HG02588 (cell line): Measurements from ENCODE around the gene PLD5.
"Not testable (repeated sequence)": the region's sequence is repeated elsewhere in the genome, so short reads cannot be mapped to it uniquely, and the experiment has no call there.

Experiments used
- ATAC-seq: cut with Tn5 transposase; IDR thresholded peaks from one replicate; pipeline ENCODE4 v1.9.1; 2021; ENCODE audit warnings: mild to moderate bottlenecking, moderate library complexity; ENCODE audit not compliant: unreplicated experiment

The PLD5 gene

DNA sequence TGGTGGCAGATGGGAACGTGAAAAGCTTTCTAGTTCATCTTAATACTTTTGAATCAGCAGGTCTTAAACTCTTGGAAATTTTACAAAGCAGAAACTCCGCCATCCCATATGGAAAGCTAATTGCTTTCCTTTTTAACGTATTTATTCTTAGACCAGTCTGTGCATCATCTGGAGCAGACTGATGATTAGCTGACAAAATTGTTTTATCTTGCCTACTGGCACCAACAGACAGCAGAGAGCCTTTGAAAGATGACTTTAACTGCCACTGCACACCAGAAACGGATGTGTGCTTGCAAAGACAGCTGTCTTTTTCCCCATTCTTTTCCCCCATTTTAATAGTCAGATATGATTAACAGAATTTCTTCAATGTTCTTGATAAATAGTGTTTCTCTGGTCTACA, 97.0 kb downstream of the PLD5 start:
- no peak for ATAC-seq

DNA sequence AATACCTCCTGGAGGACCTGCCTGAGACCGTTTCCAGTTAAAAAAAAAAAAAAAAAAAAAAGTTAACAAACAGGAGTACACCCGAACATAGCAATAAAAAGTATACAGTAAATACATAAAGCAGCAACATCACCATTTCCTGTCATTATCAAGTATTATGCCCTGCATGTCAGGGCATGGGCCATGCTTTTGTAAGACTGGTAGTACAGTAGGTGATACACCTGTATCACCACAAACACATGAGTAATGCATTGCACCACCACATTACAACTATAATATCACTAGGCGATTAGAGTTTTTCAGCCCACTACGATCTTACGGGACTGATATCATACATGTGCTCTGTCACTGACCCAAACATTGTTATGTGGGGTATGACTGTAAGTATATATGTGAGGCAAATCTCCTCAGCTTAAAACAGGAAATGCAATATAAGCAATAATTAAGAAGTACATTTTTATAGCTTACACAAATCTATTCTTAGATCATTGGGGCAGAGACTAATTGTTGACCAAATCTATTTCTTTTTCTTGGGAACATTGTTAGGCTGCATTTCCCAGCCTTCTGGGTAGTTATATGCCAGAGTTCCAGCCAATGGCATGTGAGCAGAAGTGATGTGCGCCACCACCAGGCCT, 98.1 kb downstream of the PLD5 start:
- ATAC-seq: no peak

DNA sequence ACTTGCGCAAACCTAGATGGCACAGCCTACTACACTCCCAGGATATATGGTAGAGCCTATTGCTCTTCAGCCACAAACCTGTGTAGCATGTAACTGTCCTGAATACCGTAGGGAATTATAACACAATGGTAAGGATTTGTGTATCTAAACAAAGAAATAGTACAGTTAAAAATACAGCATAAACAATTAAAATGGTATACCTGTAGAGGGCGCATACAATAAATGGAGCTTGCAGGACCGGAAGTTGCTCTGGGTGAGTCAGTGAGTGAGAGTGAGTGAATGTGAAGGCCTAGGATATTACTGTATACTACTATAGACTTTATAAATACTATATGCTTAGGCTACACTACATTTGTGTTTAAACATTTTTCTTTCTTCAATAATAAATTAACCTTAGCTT, 99.3 kb downstream of the PLD5 start:
- no peak for ATAC-seq

DNA sequence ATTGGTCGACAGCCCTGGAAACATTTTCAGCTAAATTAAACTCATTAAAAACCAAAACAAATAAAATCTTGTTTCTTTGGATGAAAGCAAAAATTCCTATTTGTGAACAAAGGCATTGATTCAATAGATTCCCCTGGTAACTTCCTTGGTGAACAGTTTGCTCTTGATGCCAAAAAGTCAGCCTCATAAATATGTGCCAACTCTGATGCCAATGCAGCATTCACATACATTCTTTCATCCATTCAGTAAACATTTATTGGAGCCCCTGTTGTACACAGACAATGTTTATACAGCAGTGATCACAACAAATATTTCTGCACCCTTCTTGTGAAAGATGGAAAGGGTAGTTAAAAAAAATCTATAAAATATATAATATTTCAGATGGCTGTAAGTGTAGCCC, 107.8 kb downstream of the PLD5 start:
- ATAC-seq: no peak

DNA sequence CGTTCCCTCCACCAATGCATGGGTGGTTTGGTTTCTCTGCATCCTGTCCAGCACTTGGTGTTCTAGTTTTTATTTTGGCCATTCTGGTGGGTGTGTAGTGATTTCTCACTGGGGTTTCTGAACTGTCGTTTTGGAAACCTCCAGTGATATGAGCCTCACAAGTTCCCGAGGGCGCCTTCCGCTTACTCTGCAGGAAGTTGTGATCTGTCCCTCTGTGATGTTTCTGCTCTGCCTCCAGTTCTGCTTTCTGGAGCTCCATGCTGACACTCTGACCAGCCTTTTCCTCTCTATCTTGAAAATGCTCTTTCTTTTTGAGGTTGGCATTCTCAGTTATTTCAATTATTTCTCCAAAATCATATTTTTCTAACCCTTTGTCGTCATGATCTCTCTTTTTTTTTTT, 111.6 kb downstream of the PLD5 start:
- ATAC-seq: no peak

DNA sequence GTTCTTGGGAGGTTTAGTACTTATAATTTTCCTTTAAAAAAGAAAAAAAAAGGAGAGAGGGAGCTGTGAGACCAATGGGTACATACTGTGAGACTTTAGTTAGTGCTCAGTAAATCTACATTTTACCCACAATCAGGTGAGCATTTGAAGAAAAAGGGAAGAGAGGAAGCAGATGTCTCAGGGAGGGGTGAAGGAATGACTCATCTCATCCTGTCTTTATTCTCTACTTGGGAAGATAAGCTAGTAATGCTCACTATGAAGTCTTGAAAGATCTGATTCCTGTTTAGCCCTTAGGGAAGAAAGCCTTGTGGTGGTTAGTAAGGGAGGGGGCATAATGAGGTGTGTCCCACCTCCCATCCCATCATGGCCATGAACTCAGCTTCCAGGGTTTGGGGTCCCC, 112.6 kb downstream of the PLD5 start:
- no peak for ATAC-seq

DNA sequence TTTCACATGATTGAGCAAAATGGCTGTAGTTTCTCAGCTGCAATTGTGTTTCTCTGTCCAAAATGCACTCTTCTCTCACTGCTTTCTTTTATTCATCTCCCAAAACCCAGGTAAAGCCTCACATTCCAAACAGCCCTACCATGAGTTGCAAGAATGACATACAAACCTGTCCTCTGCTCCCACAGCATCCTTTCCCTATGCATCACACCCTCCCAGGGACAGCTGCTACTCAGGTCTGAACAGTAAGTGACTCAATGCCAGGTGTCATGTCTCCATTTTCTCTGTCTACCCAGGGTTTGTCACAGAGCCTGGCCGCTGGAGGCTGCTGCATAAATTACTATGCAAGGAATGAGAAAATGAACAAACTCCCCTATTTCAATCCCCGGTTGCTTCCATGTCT, 118.5 kb downstream of the PLD5 start:
- ATAC-seq: no peak

DNA sequence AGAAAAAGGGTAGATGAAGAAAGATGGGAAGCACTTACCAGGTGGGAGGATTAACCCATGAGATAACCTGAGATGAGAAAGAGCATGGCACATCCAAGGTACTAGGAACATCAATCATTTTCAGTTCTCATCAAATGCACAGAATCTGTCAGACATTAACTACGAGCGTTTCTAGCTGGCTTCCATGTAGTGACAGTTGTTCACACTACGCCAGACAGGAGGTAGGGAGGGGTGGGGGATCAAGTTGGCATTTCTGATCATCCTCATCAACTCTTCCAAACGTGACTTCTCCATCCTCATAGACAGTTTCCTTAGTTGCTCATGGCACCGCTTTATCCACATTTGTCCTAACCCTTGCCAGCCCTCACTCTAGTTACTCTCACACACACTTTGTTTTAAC, 120.2 kb downstream of the PLD5 start:
- ATAC-seq: no peak

DNA sequence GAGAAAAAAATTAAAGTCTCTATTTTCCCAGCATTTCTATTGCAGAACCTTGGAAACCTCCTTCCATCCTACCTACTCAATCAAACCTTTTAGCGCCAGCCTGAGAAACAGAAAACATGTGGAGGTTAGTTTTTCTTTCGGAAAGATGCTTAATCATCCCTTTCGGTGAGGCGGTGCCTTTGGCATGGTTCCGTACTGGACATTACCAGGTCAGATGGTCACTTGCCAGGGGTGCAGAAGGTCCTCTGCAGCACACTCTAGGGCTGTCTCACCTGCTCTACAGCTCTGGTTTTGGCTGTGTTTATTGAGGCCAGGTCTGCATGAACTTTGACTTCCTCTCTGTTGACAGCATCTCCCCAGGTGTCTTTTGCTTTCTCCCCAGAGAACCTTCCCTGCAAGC, 121.5 kb downstream of the PLD5 start:
- ATAC-seq: no peak

DNA sequence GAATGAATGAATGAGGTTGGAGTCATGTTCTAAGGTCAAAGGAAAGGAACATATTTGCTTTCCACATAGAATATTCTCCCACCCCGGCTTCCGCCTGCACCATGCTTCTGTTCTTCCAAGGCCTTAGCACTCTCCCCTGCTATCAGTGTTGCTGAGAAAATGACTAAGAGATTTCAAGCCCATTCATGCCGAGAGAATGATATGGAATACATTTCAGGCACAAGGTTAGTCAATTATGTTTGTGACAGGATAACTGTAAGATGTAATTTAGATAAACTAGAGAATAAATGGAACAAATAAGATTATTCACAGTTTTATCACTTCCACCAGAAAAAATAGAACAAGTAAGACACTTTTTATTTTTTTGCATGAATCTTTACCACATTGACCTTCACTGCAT, 122.6 kb downstream of the PLD5 start:
- ATAC-seq: no peak

DNA sequence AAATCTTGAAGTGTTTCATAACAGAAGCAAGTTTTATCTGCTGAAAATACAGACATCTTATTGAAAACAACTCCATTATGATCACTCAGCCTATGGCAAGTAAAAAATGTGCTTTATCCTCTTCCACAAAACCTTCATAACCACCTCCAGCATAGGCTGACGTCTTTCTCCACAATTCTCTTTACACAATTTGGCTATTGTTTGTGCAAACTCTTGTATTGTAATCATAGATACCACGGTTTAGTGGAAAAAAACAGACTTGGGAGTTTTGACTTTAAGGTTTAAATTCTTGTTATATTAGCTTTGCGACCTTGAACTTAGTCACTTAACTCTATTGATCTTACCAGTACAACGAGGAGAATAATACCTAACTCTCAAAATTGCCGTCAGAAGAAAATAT, 126.1 kb downstream of the PLD5 start:
- no peak for ATAC-seq

DNA sequence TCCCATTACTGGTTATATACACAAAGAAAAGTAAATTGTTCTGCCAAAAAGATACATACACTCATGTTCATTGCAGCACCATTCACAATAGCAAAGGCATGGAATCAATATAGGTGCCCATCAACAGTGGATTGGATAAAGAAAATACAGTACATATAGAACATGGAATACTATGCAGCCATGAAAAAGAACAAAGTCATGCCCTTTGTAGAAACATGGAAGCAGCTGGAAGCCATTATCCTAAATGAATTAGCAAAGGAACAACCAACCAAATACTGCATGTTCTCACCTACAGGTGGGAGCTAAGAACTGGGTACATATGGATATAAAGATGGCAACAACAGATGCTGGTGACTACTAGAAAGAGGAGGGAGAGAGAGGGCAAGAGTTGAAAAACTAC, 132.6 kb downstream of the PLD5 start:
- no peak for ATAC-seq

DNA sequence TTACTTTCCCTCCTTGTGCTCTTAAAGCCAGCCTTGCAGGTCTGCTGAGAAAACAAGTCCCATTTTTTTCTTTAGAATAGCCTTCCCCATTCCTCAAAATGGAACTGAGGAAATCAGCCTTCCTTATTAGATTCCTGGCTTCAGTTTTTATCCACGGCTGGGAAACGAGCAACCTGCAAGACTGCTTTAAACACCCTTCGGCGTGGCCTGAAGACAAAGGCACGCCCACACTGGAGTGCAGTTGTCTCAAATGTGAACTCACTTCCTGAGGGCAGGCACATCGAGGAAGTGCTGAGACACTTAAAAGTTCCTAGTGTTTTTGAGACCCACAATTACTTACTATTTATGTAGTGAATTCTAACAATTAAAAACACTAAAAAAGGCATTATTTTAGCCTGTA, 148.4 kb downstream of the PLD5 start:
- not testable (repeated sequence) for ATAC-seq

DNA sequence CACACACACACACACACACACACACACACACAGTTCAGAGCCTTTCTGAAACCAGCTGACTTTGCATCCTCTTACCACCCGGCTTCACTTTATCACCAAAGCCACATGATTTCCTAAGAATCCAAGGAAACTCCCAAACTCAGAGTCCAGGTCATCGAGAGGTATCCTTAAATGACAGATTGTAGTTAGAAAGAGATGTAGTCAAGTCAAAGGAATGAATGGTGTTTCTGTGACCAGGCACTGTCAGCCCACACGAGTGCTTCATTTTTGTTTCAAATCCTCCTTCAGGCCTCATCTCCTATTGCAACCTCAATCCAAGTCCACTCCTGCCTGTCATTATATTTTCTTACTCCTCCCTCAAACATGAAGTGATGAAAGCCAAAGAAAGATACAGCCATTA, 174.1 kb downstream of the PLD5 start:
- ATAC-seq: not testable (repeated sequence)

DNA sequence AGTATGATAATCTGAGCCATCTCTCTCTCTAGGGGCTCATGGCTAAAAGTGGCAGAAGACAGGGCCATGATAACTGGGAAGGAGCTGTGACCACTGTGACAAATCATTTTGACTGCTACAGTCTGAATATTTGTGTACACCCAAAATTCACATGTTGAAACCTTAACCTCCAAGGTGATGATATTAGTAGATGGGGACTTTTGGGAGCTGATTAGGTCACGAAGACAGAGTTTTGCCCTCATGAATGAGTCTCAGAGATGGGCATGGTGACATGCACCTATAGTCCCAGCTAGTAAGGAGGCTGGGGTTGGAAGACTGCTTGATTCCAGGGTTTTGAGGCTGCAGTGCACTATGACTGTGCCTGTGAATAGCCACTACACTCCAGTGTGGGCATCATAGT, 174.9 kb downstream of the PLD5 start:
- ATAC-seq: no peak

DNA sequence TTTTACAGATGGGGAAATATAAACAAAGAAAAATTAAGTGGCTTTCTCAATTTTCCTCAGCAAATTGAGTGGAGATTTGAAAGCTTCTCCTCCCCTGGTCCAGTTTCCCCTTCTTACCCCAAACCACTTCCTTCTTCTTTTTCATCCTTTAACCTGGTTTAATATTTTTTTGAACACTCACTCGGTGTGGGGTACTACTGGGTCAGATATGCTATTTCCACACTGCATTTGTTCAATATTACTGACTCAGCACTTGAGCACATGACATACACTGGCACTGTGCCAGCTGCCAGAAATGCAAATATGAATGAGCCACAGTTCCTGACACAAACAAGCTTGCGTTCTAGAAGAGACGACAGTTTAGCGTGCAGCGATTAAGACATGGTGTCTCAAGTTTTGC, 193.6 kb downstream of the PLD5 start:
- ATAC-seq: peak; percentile 67

DNA sequence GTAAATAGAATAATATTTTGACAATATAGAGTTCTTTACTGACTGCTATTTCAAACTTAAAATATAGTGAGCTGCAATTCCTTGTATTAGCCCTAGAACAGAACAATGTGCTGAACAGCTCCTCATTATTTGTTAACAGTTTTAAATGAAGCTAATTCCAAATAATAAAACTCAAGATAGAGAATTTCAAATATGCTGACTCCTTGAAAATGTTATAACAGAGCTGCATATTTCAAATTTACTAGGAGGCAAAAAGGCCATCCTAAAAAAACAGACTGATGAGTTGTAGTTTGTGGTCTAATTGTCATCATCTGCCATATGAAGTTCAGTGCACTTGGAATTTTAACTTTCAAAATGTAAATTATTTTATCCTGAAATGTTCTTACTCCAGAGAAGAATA, 197.1 kb downstream of the PLD5 start:
- not testable (repeated sequence) for ATAC-seq

DNA sequence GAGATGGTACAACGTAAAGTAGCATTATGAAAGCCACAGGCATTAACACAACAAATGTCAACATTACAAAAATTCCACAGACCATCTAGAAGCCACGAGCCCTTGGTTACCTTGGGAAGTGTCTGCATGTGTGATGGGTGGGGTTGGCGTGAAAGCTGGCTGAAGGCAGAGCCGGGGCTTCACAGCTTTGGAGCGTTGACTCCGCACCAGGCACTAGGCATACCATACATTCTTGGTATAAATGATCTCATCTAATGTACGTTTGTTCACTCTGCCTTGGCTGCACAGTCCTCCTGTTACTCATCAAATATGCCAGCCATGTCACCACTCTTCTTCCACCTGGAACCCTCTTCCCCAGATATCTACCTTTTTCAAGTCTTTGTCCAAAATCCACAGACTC, 202.5 kb downstream of the PLD5 start:
- ATAC-seq: not testable (repeated sequence)

DNA sequence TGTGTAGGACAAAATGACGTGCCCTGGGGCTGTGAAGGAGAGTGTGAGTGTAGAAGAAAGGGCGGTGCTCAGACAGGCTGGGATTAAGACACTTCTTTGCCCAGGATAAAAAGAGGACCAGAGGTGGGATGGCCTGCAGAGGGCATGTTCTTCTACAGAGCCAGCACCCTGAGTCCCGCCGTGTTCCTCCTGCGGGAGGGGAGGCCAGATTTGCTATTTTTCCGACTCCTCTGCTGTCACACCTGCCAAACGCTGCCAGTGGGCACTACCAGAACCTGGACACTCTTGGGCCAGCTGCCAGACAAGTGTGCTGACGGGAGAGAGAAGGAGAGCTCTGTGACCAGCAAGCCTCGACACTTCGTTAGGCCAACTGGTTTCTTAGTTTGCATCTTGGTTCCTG, 206.4 kb downstream of the PLD5 start:
- no peak for ATAC-seq

DNA sequence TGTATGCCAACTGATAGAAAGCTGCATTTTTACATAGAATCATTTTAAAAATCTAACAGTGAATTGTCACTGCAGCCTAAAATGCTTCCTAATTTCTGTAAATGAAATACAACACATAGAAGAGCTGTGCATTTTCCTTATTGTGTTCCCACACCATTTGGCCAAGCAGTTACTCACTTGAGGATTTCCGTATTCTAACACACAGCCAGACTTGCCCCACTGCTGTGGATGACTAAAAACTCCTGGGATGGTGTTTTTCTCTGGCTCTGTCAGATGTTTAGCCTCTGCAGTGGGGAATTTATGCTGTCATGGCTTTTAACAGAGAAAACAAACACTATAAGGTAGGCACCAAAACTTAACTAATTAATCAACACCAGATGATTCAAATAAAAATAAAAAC, 209.6 kb downstream of the PLD5 start:
- ATAC-seq: not testable (repeated sequence)

DNA sequence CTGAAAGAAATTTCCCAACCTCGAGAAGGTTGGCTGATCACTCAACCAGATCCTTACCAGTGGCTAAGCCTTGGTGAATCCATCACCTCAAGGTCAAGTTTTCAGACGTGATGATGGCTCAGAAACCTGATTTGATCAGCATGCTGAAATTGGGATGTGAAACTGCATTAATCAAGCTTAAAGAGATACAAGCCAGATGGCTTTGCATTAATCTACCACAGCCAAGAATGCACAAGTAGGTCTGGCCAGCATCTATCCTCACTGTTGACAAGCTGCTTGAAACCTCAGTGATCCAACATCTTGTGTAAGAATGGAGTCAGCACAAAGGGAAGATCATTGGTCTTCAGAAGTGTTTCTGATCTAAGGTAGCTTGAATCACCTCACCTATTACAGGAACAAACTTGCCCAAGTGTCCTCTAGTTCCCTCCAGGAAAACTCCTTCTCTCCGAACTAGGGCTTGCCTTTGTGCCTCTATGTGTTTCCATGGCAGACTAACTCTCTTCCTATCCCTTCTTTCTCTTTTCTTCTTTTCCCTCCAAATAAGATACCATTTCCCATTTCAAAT, 210.3 kb downstream of the PLD5 start:
- not testable (repeated sequence) for ATAC-seq

DNA sequence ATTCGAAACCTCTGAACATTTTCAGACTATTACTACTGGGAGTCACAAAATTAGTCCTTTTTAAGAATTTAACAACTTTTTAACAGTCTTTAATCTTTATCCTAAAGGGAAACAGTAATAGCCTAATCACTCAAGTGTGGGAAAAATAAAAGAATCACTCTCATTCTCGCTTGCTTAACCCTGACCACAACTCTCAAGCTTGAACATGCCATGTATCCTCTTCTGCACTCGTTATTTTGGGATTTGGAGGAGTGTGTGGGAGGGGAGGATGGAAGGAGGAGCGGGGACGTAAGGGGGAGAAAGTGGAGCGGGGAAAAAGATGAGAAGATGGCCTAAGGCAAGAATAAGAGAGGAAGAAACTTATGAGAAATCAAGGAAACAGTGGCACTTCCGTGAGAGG, 215.8 kb downstream of the PLD5 start:
- ATAC-seq: not testable (repeated sequence)

DNA sequence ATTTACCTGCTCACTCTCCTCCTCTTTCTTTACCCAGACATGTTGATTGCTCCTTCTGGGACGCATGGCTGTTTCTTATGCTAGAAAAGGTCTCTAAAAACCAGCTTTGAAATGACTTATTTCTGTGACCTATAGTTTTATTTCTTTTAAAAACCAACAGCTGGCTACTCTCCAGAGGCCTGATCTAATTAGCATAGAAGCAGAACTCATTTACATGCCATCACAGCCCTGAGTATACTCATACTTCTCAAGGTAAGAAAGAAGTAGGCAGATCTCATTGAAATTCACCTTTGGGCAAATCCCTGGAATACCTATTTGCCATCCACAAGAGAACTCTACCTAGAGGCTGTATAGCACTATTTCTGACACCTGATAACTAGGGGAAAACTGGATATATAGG, 230.7 kb downstream of the PLD5 start:
- not testable (repeated sequence) for ATAC-seq
